ENCODE measurements around the gene GALM. TPM values are rescaled to one million over a fixed set of nuclear protein-coding genes. Genes with fewer than 3 reads are reported as not detected.
"Not testable (repeated sequence)": the region's sequence is repeated elsewhere in the genome, so short reads cannot be mapped to it uniquely, and the experiment has no call there.

The GALM gene
- total and polyA plus RNA-seq, 4 donors: 20.5 to 32.8 (median 26.1) TPM

- Histone ChIP-seq H3K27ac (ENCODE audit: low read depth in 1 of 2, low read length in 2 of 2) (no peak overlapping the region), H3K9me3 (ENCODE audit: control insufficient read depth in 4 of 4, low read length in 3 of 4) (no peaks in the 10 kb centered on the region), H3K4me3 (ENCODE audit: low read depth in 1 of 3, low read length in 3 of 3) (no peak overlapping the region), H3K27me3 (ENCODE audit: control insufficient read depth in 4 of 4, insufficient read depth in 4 of 4, low read length in 3 of 4) (no peaks in the 10 kb centered on the region), H3K36me3 (ENCODE audit: control insufficient read depth in 4 of 4, insufficient read depth in 3 of 4, low read depth in 1 of 4, low read length in 3 of 4) (peaks cover 0 to 6% (median 1%) of the 10 kb centered on the region in 4 donors), H3K4me1 (ENCODE audit: control insufficient read depth in 4 of 4, insufficient read depth in 4 of 4, low read length in 3 of 4) (peaks cover 0 to 3% (median 1%) of the 10 kb centered on the region in 4 donors), H3K9ac (ENCODE audit: low read depth in 1 of 2, low read length in 2 of 2) (no peak overlapping the region)
- TF ChIP-seq EGR1 (IDR thresholded peaks at IDR 0.05; ENCODE audit: low read depth in 2 of 2) (no peak), CTCF (IDR thresholded peaks at IDR 0.05; ENCODE audit: low read depth, low read length, missing input control) (no peak), RAD21 (IDR thresholded peaks at IDR 0.05) (no peak)
- TF ChIP-seq, protein P1, sequence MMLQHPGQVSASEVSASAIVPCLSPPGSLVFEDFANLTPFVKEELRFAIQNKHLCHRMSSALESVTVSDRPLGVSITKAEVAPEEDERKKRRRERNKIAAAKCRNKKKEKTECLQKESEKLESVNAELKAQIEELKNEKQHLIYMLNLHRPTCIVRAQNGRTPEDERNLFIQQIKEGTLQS (IDR thresholded peaks at IDR 0.05): no peak
- WGBS: 90% methylated on average over 2 of the region's 2 CpGs
- no peak for DNase-seq (ENCODE audit: low spot score)
Observed at GRCh38 chr2:38704664-38705063, 38.8 kb downstream of the GALM start.

- Histone ChIP-seq H3K4me1 (ENCODE audit: control insufficient read depth in 4 of 4, insufficient read depth in 4 of 4, low read length in 3 of 4) (no peaks in the 10 kb centered on the region), H3K9ac (ENCODE audit: low read depth in 1 of 2, low read length in 2 of 2) (no peak overlapping the region), H3K4me3 (ENCODE audit: low read depth in 1 of 3, low read length in 3 of 3) (no peak overlapping the region), H3K9me3 (ENCODE audit: control insufficient read depth in 4 of 4, low read length in 3 of 4) (no peaks in the 10 kb centered on the region), H3K27ac (ENCODE audit: low read depth in 1 of 2, low read length in 2 of 2) (no peak overlapping the region), H3K36me3 (ENCODE audit: control insufficient read depth in 4 of 4, insufficient read depth in 3 of 4, low read depth in 1 of 4, low read length in 3 of 4) (peaks cover 2 to 13% (median 6%) of the 10 kb centered on the region in 4 donors), H3K27me3 (ENCODE audit: control insufficient read depth in 4 of 4, insufficient read depth in 4 of 4, low read length in 3 of 4) (no peaks in the 10 kb centered on the region)
- 91% methylated on average over 6 of the region's 6 CpGs for WGBS
- no peak for DNase-seq (ENCODE audit: low spot score)
- TF ChIP-seq FOXA1 (IDR thresholded peaks at IDR 0.05): no peak
- TF ChIP-seq NR2F2 (IDR thresholded peaks at IDR 0.05): no peak
Observed at GRCh38 chr2:38706846-38707345, 41.0 kb downstream of the GALM start.

- H3K36me3 ChIP-seq (ENCODE audit: control insufficient read depth in 4 of 4, insufficient read depth in 3 of 4, low read depth in 1 of 4, low read length in 3 of 4): peaks cover 2 to 18% (median 7%) of the 10 kb centered on the region in 4 donors
- not testable (repeated sequence) for H3K9me3 ChIP-seq (ENCODE audit: control insufficient read depth in 4 of 4, low read length in 3 of 4); DNase-seq (ENCODE audit: low spot score); H3K9ac ChIP-seq (ENCODE audit: low read depth in 1 of 2, low read length in 2 of 2); H3K27me3 ChIP-seq (ENCODE audit: control insufficient read depth in 4 of 4, insufficient read depth in 4 of 4, low read length in 3 of 4); H3K27ac ChIP-seq (ENCODE audit: low read depth in 1 of 2, low read length in 2 of 2); H3K4me3 ChIP-seq (ENCODE audit: low read depth in 1 of 3, low read length in 3 of 3); H3K4me1 ChIP-seq (ENCODE audit: control insufficient read depth in 4 of 4, insufficient read depth in 4 of 4, low read length in 3 of 4)
- 96% methylated on average over 9 of the region's 9 CpGs for WGBS
Observed at GRCh38 chr2:38708491-38708890, 42.6 kb downstream of the GALM start.

GRCh38 chr2:38708900-38709566, 43.1 kb downstream of the GALM start:
- Histone ChIP-seq H3K9ac (ENCODE audit: low read depth in 1 of 2, low read length in 2 of 2) (no peak overlapping the region), H3K4me1 (ENCODE audit: control insufficient read depth in 4 of 4, insufficient read depth in 4 of 4, low read length in 3 of 4) (no peaks in the 10 kb centered on the region), H3K27ac (ENCODE audit: low read depth in 1 of 2, low read length in 2 of 2) (no peak overlapping the region), H3K9me3 (ENCODE audit: control insufficient read depth in 4 of 4, low read length in 3 of 4) (no peaks in the 10 kb centered on the region), H3K27me3 (ENCODE audit: control insufficient read depth in 4 of 4, insufficient read depth in 4 of 4, low read length in 3 of 4) (no peaks in the 10 kb centered on the region), H3K4me3 (ENCODE audit: low read depth in 1 of 3, low read length in 3 of 3) (no peak overlapping the region), H3K36me3 (ENCODE audit: control insufficient read depth in 4 of 4, insufficient read depth in 3 of 4, low read depth in 1 of 4, low read length in 3 of 4) (peaks cover 2 to 18% (median 7%) of the 10 kb centered on the region in 4 donors)
- whole genome bisulfite sequencing: 91% methylated on average over 12 of the region's 12 CpGs
- no peak for DNase-seq (ENCODE audit: low spot score)
- no peak for TF ChIP-seq TAF1 (conservative IDR thresholded peaks at IDR 0.05)
- TF ChIP-seq HNF4A (conservative IDR thresholded peaks at IDR 0.05): no peak
- TF ChIP-seq HNF4G (IDR thresholded peaks at IDR 0.05): no peak
- TF ChIP-seq, protein P1 (IDR thresholded peaks at IDR 0.05): no peak
- TF ChIP-seq FOXA1 (IDR thresholded peaks at IDR 0.05): no peak
- TF ChIP-seq NR2F2 (IDR thresholded peaks at IDR 0.05): no peak
- TF ChIP-seq, protein P2, sequence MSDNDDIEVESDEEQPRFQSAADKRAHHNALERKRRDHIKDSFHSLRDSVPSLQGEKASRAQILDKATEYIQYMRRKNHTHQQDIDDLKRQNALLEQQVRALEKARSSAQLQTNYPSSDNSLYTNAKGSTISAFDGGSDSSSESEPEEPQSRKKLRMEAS (IDR thresholded peaks at IDR 0.05): no peak
- no peak for TF ChIP-seq RAD21 (IDR thresholded peaks at IDR 0.05)
- no peak for TF ChIP-seq FOXA2 (IDR thresholded peaks at IDR 0.05)
- TF ChIP-seq EGR1 (IDR thresholded peaks at IDR 0.05; ENCODE audit: low read depth in 2 of 2): no peak
- TF ChIP-seq CTCF (IDR thresholded peaks at IDR 0.05; ENCODE audit: low read depth, low read length, missing input control): no peak
- TF ChIP-seq GABPA (IDR thresholded peaks at IDR 0.05 in 1 of 2, conservative IDR thresholded peaks at IDR 0.05 in 1 of 2): no peak
- no peak for TF ChIP-seq RXRA (IDR thresholded peaks at IDR 0.05)
- no peak for TF ChIP-seq YY1 (IDR thresholded peaks at IDR 0.05)
- TF ChIP-seq JUND (IDR thresholded peaks at IDR 0.05): no peak
- TF ChIP-seq SP1 (IDR thresholded peaks at IDR 0.05): no peak

Measured in liver (tissue), 9 donors.